T-cell (primary cell): ENCODE measurements around the gene KRTAP21-1. TPM values are rescaled to one million over a fixed set of nuclear protein-coding genes. Genes with fewer than 3 reads are reported as not detected.
"Not testable (repeated sequence)": the region's sequence is repeated elsewhere in the genome, so short reads cannot be mapped to it uniquely, and the experiment has no call there.

Source experiments
- ATAC-seq, 4 experiments: fragments of 200-7000 bp in 3 of 4; fragments of 150-1000 bp in 1 of 4; cut with Tn5 transposase; replicated peaks in 1 of 4; 1 replicate in 3 of 4; 2 replicates in 1 of 4; pipeline ENCODE4 v1.10.0; 2021; ENCODE audit warnings: moderate library complexity in 3 of 4, mild to moderate bottlenecking in 2 of 4, moderate number of reproducible peaks in 1 of 4
- CTCF ChIA-PET, 2 donors: fragments of 300-600 bp; sonication (Branson Sonifier 250); formaldehyde crosslinking; loops; one replicate each; lab custom pipeline; 2022; ENCODE audit warnings: antibody characterized with exemption in 2 of 2; lab: Charles Lee
- POLR2A ChIA-PET, 2 donors: fragments of 300-600 bp; sonication (Branson Sonifier 250); formaldehyde crosslinking; loops; one replicate each; lab custom pipeline; 2022; ENCODE audit warnings: antibody characterized with exemption in 2 of 2; lab: Charles Lee
- DNase-seq, 35 experiments: peaks; one replicate each; pipeline versions ENCODE4 v3.0.0 to v3.0.0-alpha.2; 2013 to 2023
- H3K27ac ChIP-seq: one replicate; pipeline ENCODE4 v1.5.1; 2013; ENCODE audit warnings: low read length
- H3K27me3 ChIP-seq, 2 experiments: replicated peaks in 1 of 2; 1 replicate in 1 of 2; 2 replicates in 1 of 2; pipeline versions ENCODE4 v1.6.1 to v1.7.0; 2013; ENCODE audit warnings: low read length in 1 of 2, mixed read lengths in 1 of 2; ENCODE audit not compliant: control insufficient read depth in 2 of 2, insufficient read depth in 2 of 2; ENCODE audit errors: extremely low read depth in 1 of 2
- H3K36me3 ChIP-seq, 2 donors: 1 replicate in 1 of 2; 2 replicates in 1 of 2; pipeline versions ENCODE4 v1.6.1 to v1.7.0; 2013; ENCODE audit warnings: low read length in 1 of 2; ENCODE audit not compliant: control insufficient read depth in 2 of 2, insufficient read depth in 1 of 2; ENCODE audit errors: extremely low read depth in 1 of 2
- H3K4me1 ChIP-seq, 2 experiments: 1 replicate in 1 of 2; 2 replicates in 1 of 2; pipeline versions ENCODE4 v1.6.1 to v1.7.0; 2013; ENCODE audit warnings: low read length in 2 of 2, mixed read lengths in 1 of 2; ENCODE audit not compliant: insufficient read depth in 2 of 2, control insufficient read depth in 1 of 2; ENCODE audit errors: extremely low read depth in 1 of 2
- H3K4me3 ChIP-seq, 2 donors: 1 replicate in 1 of 2; 2 replicates in 1 of 2; pipeline versions ENCODE4 v1.5.1 to v1.7.0; 2013; ENCODE audit warnings: mild to moderate bottlenecking in 2 of 2, low read length in 1 of 2, moderate library complexity in 1 of 2; ENCODE audit not compliant: control insufficient read depth in 1 of 2; ENCODE audit errors: extremely low read depth in 1 of 2
- H3K9me3 ChIP-seq: 2 replicates; pipeline ENCODE4 v1.7.0; 2013
- H3K27ac Mint-ChIP-seq, 2 donors: one replicate each; pipeline ENCODE4 v1.8.0; 2020 to 2021; ENCODE audit warnings: mild to moderate bottlenecking in 2 of 2, mixed read lengths in 2 of 2
- H3K27me3 Mint-ChIP-seq, 2 donors: one replicate each; pipeline ENCODE4 v1.8.0; 2021 to 2022; ENCODE audit warnings: mixed read lengths in 2 of 2
- H3K36me3 Mint-ChIP-seq: one replicate; pipeline ENCODE4 v1.8.0; 2021; ENCODE audit warnings: mixed read lengths
- H3K4me1 Mint-ChIP-seq, 3 donors: one replicate each; pipeline ENCODE4 v1.8.0; 2020 to 2022; ENCODE audit warnings: mixed read lengths in 3 of 3, mild to moderate bottlenecking in 1 of 3
- H3K4me3 Mint-ChIP-seq, 3 donors: one replicate each; pipeline ENCODE4 v1.8.0; 2020 to 2022; ENCODE audit warnings: mild to moderate bottlenecking in 3 of 3, mixed read lengths in 3 of 3, moderate library complexity in 3 of 3
- H3K9me3 Mint-ChIP-seq, 3 donors: one replicate each; pipeline ENCODE4 v1.8.0; 2020 to 2022; ENCODE audit warnings: mixed read lengths in 3 of 3
- WGBS: methylation state at CpG from one replicate; pipeline ENCODE4 v1.1.5; 2013; ENCODE audit warnings: missing lambda C conversion rate; ENCODE audit not compliant: insufficient coverage; 5-methylcytosine and 5-hydroxymethylcytosine counted together
- total RNA-seq, 35 experiments: library from RNA in 6 of 35; stranded (reverse) in 6 of 35; fragments of 120-200 nt in 1 of 35; gene quantifications; one replicate each; pipeline versions ENCODE4 v1.2.1 to v1.2.4 and lab custom pipeline; 2013 to 2026

KRTAP21-1 gene
- total RNA-seq (not detected), total RNA-seq (lab: John Stamatoyannopoulos, UW) (0 reads per million in 29 experiments)
- not detected for total RNA-seq (2013)

DNA sequence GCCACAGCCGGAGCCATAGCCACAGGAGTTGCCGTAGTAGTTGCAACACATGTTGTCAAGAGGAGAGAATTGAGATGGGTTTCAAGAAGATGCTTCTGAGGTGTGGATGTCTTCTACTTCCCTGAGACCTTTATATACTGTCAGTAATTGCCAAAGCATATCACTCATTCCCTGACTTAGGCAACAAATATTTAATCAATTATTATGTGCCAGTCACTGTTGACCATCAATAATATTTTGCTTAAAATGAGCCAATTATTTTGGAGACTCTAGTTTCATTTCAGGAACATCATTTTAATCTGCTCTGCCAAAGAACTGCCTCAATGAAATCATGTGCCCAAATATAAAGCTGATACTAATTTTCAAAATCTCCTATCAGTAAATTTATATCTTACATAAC is at the start of gene KRTAP21-1:
TSS of gene KRTAP21-1 (minus strand) at position 101 of the 400 bp plus-strand sequence. CDS start at position 51, 50 bp downstream.
- H3K4me1 Mint-ChIP-seq, H3K4me3 ChIP-seq, CTCF ChIA-PET, H3K9me3 Mint-ChIP-seq, H3K27ac ChIP-seq, ATAC-seq, H3K36me3 ChIP-seq, H3K4me3 Mint-ChIP-seq, H3K27me3 ChIP-seq, POLR2A ChIA-PET, H3K4me1 ChIP-seq, H3K27me3 Mint-ChIP-seq, H3K27ac Mint-ChIP-seq, H3K9me3 ChIP-seq, DNase-seq, H3K36me3 Mint-ChIP-seq: not testable (repeated sequence)
- no CpG with 5 or more reads among the region's 2 CpGs for WGBS

DNA sequence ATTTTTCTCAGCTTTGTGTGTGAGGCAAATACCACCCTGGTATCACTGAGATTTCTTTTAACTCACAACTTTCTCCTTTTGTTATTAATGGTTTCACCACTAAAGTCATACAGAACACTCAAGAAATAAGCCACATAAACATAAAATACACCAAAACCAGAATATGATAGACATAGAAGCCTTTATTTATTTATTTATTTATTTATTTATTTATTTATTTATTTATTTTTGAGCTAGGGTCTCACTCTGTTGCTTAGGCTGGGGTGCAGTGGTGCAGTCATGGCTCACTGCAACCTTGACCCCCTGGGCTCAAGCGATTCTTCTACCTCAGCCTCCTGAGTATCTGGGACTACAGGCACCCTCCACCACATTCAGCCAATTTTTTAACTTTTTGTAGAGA is 45.4 kb upstream of the KRTAP21-1 start:
- ChIA-PET CTCF (interaction anchor here in 1 of 2 donors (0.6 kb wide), 1 partner anchor 48 kb away, joined by 4 read pairs; no protein-coding TSS in a partner anchor), POLR2A (no interaction called here)
- no peaks in the 10 kb centered on the region for H3K27me3 ChIP-seq
- H3K4me3 Mint-ChIP-seq, result no peak overlapping the region
- H3K9me3 ChIP-seq, result no peaks in the 10 kb centered on the region
- no peaks in the 10 kb centered on the region for H3K9me3 Mint-ChIP-seq
- no peaks in the 10 kb centered on the region for H3K36me3 Mint-ChIP-seq
- no peaks in the 10 kb centered on the region for H3K4me1 ChIP-seq
- peaks cover 0 to 3% of the 10 kb centered on the region in 2 donors for H3K27me3 Mint-ChIP-seq
- no peak overlapping the region for H3K4me3 ChIP-seq
- ATAC-seq (no peak), DNase-seq (no peak)
- H3K36me3 ChIP-seq, result no peaks in the 10 kb centered on the region
- no CpG with 5 or more reads among the region's 1 CpG for WGBS
- H3K27ac ChIP-seq, result no peak overlapping the region
- no peak overlapping the region for H3K27ac Mint-ChIP-seq
- no peaks in the 10 kb centered on the region for H3K4me1 Mint-ChIP-seq

GRCh38 chr21:30793581-30794314 is 38.5 kb upstream of the KRTAP21-1 start:
- Histone ChIP-seq H3K36me3 (no peaks in the 10 kb centered on the region), H3K4me3 (no peak overlapping the region), H3K27me3 (no peaks in the 10 kb centered on the region), H3K27ac (no peak overlapping the region), H3K9me3 (no peaks in the 10 kb centered on the region), H3K4me1 (no peaks in the 10 kb centered on the region)
- H3K36me3 Mint-ChIP-seq, result no peaks in the 10 kb centered on the region
- ATAC-seq (no peak), DNase-seq (no peak)
- H3K9me3 Mint-ChIP-seq, result no peaks in the 10 kb centered on the region
- no peaks in the 10 kb centered on the region for H3K4me1 Mint-ChIP-seq
- H3K27ac Mint-ChIP-seq, result no peak overlapping the region
- 100% methylated on average over 1 of the region's 2 CpGs for WGBS
- H3K4me3 Mint-ChIP-seq, result no peak overlapping the region
- ChIA-PET POLR2A (no interaction called here), CTCF (interaction anchor here in 1 of 2 donors (0.8 kb wide), 1 partner anchor 14 kb away, joined by 4 read pairs; no protein-coding TSS in a partner anchor)
- H3K27me3 Mint-ChIP-seq, result peaks cover 7 to 10% of the 10 kb centered on the region in 2 donors

- H3K36me3 Mint-ChIP-seq, result no peaks in the 10 kb centered on the region
- POLR2A ChIA-PET, result no interaction called here
Observed at GRCh38 chr21:30779249-30779648, 24.0 kb upstream of the KRTAP21-1 start.

DNA sequence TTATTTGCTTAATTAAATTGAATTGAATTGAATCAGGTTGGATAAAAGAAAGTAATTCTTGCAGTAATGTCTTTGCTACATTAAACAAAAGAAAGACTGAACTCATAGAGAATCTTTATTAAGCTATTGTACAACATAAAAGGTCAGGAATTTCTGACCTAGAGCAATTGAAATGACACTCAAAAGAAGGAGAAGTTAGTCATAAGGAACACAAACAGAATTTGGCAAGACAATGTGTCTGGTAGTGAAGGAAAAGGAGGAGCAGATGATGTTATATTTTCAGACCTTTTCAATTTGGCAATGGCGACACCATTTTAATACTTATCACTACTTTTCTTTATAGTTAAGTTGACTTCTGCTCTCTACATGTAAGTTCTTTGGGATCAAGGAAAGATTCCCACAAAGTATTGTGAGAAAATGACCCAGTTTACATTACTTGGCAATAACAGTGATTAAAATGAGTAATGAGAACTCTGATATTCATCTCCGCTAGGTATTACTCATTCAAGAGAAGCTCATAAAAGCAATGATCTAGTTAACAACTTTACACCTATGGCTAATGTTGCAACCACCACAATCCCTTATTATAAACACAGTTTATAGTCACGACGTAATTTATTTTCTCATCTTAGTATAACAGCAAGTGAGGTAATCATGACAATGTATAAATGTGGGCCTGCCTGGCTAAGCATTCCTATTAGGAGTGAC is 14.7 kb upstream of the KRTAP21-1 start:
- no peaks in the 10 kb centered on the region for H3K27me3 Mint-ChIP-seq
- no CpG with 5 or more reads among the region's 4 CpGs for WGBS
- H3K27me3 ChIP-seq, result no peaks in the 10 kb centered on the region
- no peak overlapping the region for H3K27ac ChIP-seq
- no peaks in the 10 kb centered on the region for H3K9me3 Mint-ChIP-seq
- DNase-seq (no peak), ATAC-seq (no peak)
- no peak overlapping the region for H3K4me3 Mint-ChIP-seq
- H3K4me1 ChIP-seq, result no peaks in the 10 kb centered on the region
- no peaks in the 10 kb centered on the region for H3K36me3 ChIP-seq
- no peaks in the 10 kb centered on the region for H3K36me3 Mint-ChIP-seq
- POLR2A ChIA-PET, result no interaction called here
- no peaks in the 10 kb centered on the region for H3K4me1 Mint-ChIP-seq
- H3K9me3 ChIP-seq, result no peaks in the 10 kb centered on the region
- H3K4me3 ChIP-seq, result no peak overlapping the region
- H3K27ac Mint-ChIP-seq, result no peak overlapping the region
- CTCF ChIA-PET, result no interaction called here

More at GRCh38 chr21:30779249-30779648, 24.0 kb upstream of the KRTAP21-1 start:
- H3K4me3 Mint-ChIP-seq, result no peak overlapping the region
- no peak overlapping the region for H3K27ac Mint-ChIP-seq
- ATAC-seq, result no peak
- no peak overlapping the region for H3K27ac ChIP-seq
- no peaks in the 10 kb centered on the region for H3K9me3 ChIP-seq
- H3K27me3 Mint-ChIP-seq, result peaks cover 6 to 12% of the 10 kb centered on the region in 2 donors
- no peak for DNase-seq
- CTCF ChIA-PET, result interaction anchor here in 1 of 2 donors (0.5 kb wide), 1 partner anchor 62 kb away, joined by 4 read pairs; no protein-coding TSS in a partner anchor
- H3K27me3 ChIP-seq, result no peaks in the 10 kb centered on the region
- H3K4me1 Mint-ChIP-seq, result no peaks in the 10 kb centered on the region
- no peaks in the 10 kb centered on the region for H3K4me1 ChIP-seq
- no peaks in the 10 kb centered on the region for H3K36me3 ChIP-seq
- WGBS, result no CpG with 5 or more reads among the region's 1 CpG
- H3K4me3 ChIP-seq, result no peak overlapping the region
- no peaks in the 10 kb centered on the region for H3K9me3 Mint-ChIP-seq

DNA sequence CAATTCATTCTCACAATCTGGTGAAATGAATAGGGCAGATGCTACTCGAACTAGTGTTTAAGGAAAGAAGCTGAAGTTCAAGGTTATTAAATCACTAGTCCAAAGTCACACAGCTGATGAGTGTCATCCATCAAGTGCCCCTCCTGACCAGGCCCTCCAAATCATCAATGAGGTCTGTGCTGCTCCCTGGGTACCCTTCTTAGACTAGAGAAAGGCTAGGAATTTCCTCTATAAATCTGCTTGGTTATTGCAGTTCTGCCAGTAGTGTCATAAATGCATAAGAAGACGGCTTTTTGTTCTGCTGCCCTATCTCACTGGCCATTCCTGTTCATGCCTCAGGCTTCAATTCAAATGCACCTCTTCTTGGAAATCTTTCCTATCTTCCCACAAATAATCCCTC is 5.5 kb upstream of the KRTAP21-1 start:
- CTCF ChIA-PET, result no interaction called here
- H3K9me3 Mint-ChIP-seq, result peaks cover 0 to 7% (median 0%) of the 10 kb centered on the region in 3 donors

More for the DNA sequence above, 5.5 kb upstream of the KRTAP21-1 start:
- Mint-ChIP-seq H3K27ac (no peak overlapping the region), H3K4me1 (no peaks in the 10 kb centered on the region), H3K36me3 (no peaks in the 10 kb centered on the region), H3K27me3 (peaks cover 7% of the 10 kb centered on the region in 2 donors), H3K4me3 (no peak overlapping the region)
- no peak for ATAC-seq
- 100% methylated on average over 1 of the region's 2 CpGs for WGBS
- no peak for DNase-seq
- Histone ChIP-seq H3K27ac (no peak overlapping the region), H3K36me3 (no peaks in the 10 kb centered on the region), H3K27me3 (no peaks in the 10 kb centered on the region), H3K4me1 (no peaks in the 10 kb centered on the region), H3K9me3 (no peaks in the 10 kb centered on the region), H3K4me3 (no peak overlapping the region)
- POLR2A ChIA-PET, result no interaction called here
